Chondrocyte (in vitro differentiated cells): Measurements from ENCODE around the gene PAK5. TPM values are rescaled to one million over a fixed set of nuclear protein-coding genes. Genes with fewer than 3 reads are reported as not detected.

Source experiments
- DNase-seq: peaks from one replicate; pipeline ENCODE4 v3.0.0; 2021; ENCODE audit warnings: mixed read lengths, low spot score
- H3K27ac Mint-ChIP-seq: one replicate; pipeline ENCODE4 v1.8.0; 2021; ENCODE audit warnings: mild to moderate bottlenecking, moderate library complexity, mixed read lengths; ENCODE audit not compliant: unreplicated experiment
- H3K27me3 Mint-ChIP-seq: 2 replicates; pipeline ENCODE4 v1.8.0; 2021; ENCODE audit warnings: low read depth, mixed read lengths
- H3K36me3 Mint-ChIP-seq: 2 replicates; pipeline ENCODE4 v1.8.0; 2021; ENCODE audit warnings: low read depth, mixed read lengths
- H3K4me1 Mint-ChIP-seq: 2 replicates; pipeline ENCODE4 v1.8.0; 2021; ENCODE audit warnings: low read depth, mild to moderate bottlenecking, mixed read lengths
- H3K4me3 Mint-ChIP-seq: one replicate; pipeline ENCODE4 v1.8.0; 2021; ENCODE audit warnings: mild to moderate bottlenecking, moderate library complexity, mixed read lengths; ENCODE audit not compliant: unreplicated experiment
- H3K9me3 Mint-ChIP-seq: 2 replicates; pipeline ENCODE4 v1.8.0; 2021; ENCODE audit warnings: low read depth, mixed read lengths
- CTCF ChIP-seq: fragments of 200-600 bp; sonication (generic); IDR thresholded peaks from 2 replicates; pipeline ENCODE4 v1.5.0; 2021; ENCODE audit warnings: antibody characterized with exemption, mild to moderate bottlenecking, moderate library complexity
- total RNA-seq: library from RNA; stranded (reverse); gene quantifications from 3 replicates; pipeline ENCODE4 v1.2.1, GENCODE V29; 2021

PAK5 gene
- total RNA-seq, 1 donor from 2014 or later: not detected

GRCh38 chr20:9877932-9878495 lies 39.1 kb upstream of the PAK5 start:
- H3K4me1 Mint-ChIP-seq: no peaks in the 10 kb centered on the region
- no peak for TF ChIP-seq CTCF
- no peak overlapping the region for H3K27ac Mint-ChIP-seq

GRCh38 chr20:9867196-9867980 lies 28.5 kb upstream of the PAK5 start:
- Mint-ChIP-seq H3K4me1 (no peaks in the 10 kb centered on the region), H3K9me3 (no peaks in the 10 kb centered on the region), H3K27ac (no peak overlapping the region), H3K4me3 (no peak overlapping the region), H3K36me3 (no peaks in the 10 kb centered on the region), H3K27me3 (peaks cover 25% of the 10 kb centered on the region)
- no peak for TF ChIP-seq CTCF
- no peak for DNase-seq

More at GRCh38 chr20:9877932-9878495, 39.1 kb upstream of the PAK5 start:
- peaks cover 37% of the 10 kb centered on the region for H3K27me3 Mint-ChIP-seq
- no peak for DNase-seq
- peaks cover 16% of the 10 kb centered on the region for H3K9me3 Mint-ChIP-seq
- H3K36me3 Mint-ChIP-seq: no peaks in the 10 kb centered on the region
- H3K4me3 Mint-ChIP-seq: no peak overlapping the region

GRCh38 chr20:9852566-9852965 lies 13.7 kb upstream of the PAK5 start:
- H3K27ac Mint-ChIP-seq: no peak overlapping the region
- H3K4me1 Mint-ChIP-seq: no peaks in the 10 kb centered on the region
- no peaks in the 10 kb centered on the region for H3K36me3 Mint-ChIP-seq
- H3K27me3 Mint-ChIP-seq: peaks cover 11% of the 10 kb centered on the region
- H3K9me3 Mint-ChIP-seq: peaks cover under 1% of the 10 kb centered on the region
- no peak for DNase-seq
- TF ChIP-seq CTCF: no peak
- H3K4me3 Mint-ChIP-seq: no peak overlapping the region

GRCh38 chr20:9839626-9840025 lies 750 bp upstream of the PAK5 start:
- Mint-ChIP-seq H3K27me3 (peaks cover 44% of the 10 kb centered on the region), H3K4me1 (peaks cover 5% of the 10 kb centered on the region), H3K36me3 (peaks cover 1% of the 10 kb centered on the region), H3K4me3 (peak overlapping the region; percentile 25), H3K9me3 (peaks cover 12% of the 10 kb centered on the region), H3K27ac (no peak overlapping the region)
- TF ChIP-seq CTCF: no peak
- DNase-seq: no peak

GRCh38 chr20:9838035-9838377 lies 870 bp downstream of the PAK5 start:
- H3K27ac Mint-ChIP-seq: no peak overlapping the region
- TF ChIP-seq CTCF: no peak
- peaks cover 1% of the 10 kb centered on the region for H3K36me3 Mint-ChIP-seq
- peaks cover 47% of the 10 kb centered on the region for H3K27me3 Mint-ChIP-seq
- peak overlapping the region; percentile 39 for H3K4me3 Mint-ChIP-seq
- peaks cover 5% of the 10 kb centered on the region for H3K4me1 Mint-ChIP-seq
- peaks cover 11% of the 10 kb centered on the region for H3K9me3 Mint-ChIP-seq
- no peak for DNase-seq
